OCI-LY3 (cell line): ENCODE results near the gene RBBP6.

Experiments
- EZH2phosphoT487 ChIP-seq: fragments of 200-600 bp; shearing (Covaris generic); IDR thresholded peaks from 2 replicates; pipeline ENCODE4 v1.6.1; 2018; ENCODE audit warnings: antibody characterized with exemption, mixed run types, low read depth
- TF ChIP-seq, protein P1 (sequence below): fragments of 200-600, 300-600 bp; sonication (generic); IDR thresholded peaks from 2 replicates; pipeline ENCODE4 v1.5.1; 2014; ENCODE audit warnings: antibody characterized with exemption, low read length, low read depth

DNA sequence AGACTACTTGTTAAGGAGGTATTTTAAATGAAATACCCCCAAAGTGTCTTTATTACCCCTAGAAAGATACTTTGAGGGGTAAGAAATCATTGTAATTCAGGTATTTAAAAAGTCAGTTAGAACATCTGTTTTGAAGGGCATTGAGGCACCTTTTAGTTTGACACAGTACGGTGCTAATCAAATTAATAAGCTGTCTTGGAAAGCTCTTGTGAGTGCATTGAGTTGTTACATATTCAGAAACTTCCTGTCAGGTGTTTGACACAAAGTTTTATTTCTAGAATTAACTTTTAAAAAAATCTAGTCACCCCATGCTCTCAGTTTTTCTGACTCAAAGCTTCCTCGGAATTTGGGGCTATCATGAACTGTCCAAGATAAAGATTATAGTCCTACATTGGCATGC lies 4.6 kb downstream of the RBBP6 start:
- TF ChIP-seq, protein P1, sequence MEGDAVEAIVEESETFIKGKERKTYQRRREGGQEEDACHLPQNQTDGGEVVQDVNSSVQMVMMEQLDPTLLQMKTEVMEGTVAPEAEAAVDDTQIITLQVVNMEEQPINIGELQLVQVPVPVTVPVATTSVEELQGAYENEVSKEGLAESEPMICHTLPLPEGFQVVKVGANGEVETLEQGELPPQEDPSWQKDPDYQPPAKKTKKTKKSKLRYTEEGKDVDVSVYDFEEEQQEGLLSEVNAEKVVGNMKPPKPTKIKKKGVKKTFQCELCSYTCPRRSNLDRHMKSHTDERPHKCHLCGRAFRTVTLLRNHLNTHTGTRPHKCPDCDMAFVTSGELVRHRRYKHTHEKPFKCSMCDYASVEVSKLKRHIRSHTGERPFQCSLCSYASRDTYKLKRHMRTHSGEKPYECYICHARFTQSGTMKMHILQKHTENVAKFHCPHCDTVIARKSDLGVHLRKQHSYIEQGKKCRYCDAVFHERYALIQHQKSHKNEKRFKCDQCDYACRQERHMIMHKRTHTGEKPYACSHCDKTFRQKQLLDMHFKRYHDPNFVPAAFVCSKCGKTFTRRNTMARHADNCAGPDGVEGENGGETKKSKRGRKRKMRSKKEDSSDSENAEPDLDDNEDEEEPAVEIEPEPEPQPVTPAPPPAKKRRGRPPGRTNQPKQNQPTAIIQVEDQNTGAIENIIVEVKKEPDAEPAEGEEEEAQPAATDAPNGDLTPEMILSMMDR = no peak
- no peak for TF ChIP-seq EZH2phosphoT487
